ENCODE results near the gene RNF14. TPM values are rescaled to one million over a fixed set of nuclear protein-coding genes. Genes with fewer than 3 reads are reported as not detected.

Gene RNF14
- total and polyA plus RNA-seq, 10 of the 15 experiments (the other 5 are each of a cell fraction or from before 2014, with no cell fraction given), result 13.2 to 41.8 (median 28.3) TPM

- in situ Hi-C loops (cut with MboI), result no loop called here
- Histone ChIP-seq H3K79me2 (ENCODE audit: control insufficient read depth, insufficient read depth, low read length) (no peaks in the 10 kb centered on the region), H3K36me3 (ENCODE audit: control insufficient read depth in 2 of 2, insufficient read depth in 2 of 2, low read length in 1 of 2) (no peaks in the 10 kb centered on the region), H3K4me2 (ENCODE audit: control insufficient read depth, insufficient read depth) (peak overlapping the region; percentile 56), H4K20me1 (ENCODE audit: control insufficient read depth, insufficient read depth) (no peaks in the 10 kb centered on the region), H3K9ac (ENCODE audit: control insufficient read depth, insufficient read depth, low read length) (peak overlapping the region; percentile 57; the same call in 1 of the 2 replicates), H3K4me1 (ENCODE audit: control insufficient read depth, insufficient read depth, low read length) (no peaks in the 10 kb centered on the region; the same call in 1 of the 2 replicates), H3K9me3 (replicated peaks; ENCODE audit: control insufficient read depth, insufficient read depth, low read length) (peaks cover 3% of the 10 kb centered on the region; the same call in 2 of the 3 replicates), H3K4me3 (peak overlapping the region; percentile 58), H2AFZ (ENCODE audit: control insufficient read depth, low read depth, low read length) (peak overlapping the region; percentile 99), H3K27ac (ENCODE audit: control insufficient read depth, insufficient read depth) (no peak overlapping the region), H3K27me3 (replicated peaks in 1 of 2; ENCODE audit: control insufficient read depth in 2 of 2, insufficient read depth in 2 of 2, low read length in 1 of 2) (no peaks in the 10 kb centered on the region; a peak in 1 of 4 replicates)
- intact Hi-C loops (cut with micrococcal nuclease; ENCODE audit: unreplicated experiment), result no loop called here
- DNase-seq (ENCODE audit: low read depth, low spot score), result peak; percentile 30
- RAD21 ChIA-PET (ENCODE audit: unreplicated experiment), result interaction anchor here (1.0 to 2.2 kb wide), 3 partner anchors 9 to 64 kb away, joined by 4 to 6 read pairs (median 5); partner anchors contain the start of gene RNF14
- CTCF ChIA-PET, result interaction anchor here (1.3 to 3.1 kb wide), 4 partner anchors 9 to 123 kb away, joined by 6 to 22 read pairs (median 7); partner anchors contain the start of gene RNF14
- 2% methylated on average over 26 of the region's 26 CpGs for WGBS (ENCODE audit: insufficient coverage, insufficient replicate concordance, low lambda C conversion rate, missing lambda C conversion rate)
- peak; percentile 87 for FAIRE-seq
- POLR2A ChIA-PET, result no interaction called here
- SMC1A ChIA-PET (ENCODE audit: uncharacterized antibody, unreplicated experiment), result interaction anchor here (0.7 to 1.8 kb wide), 6 partner anchors 9 to 119 kb away, joined by 3 to 7 read pairs (median 3); no protein-coding TSS in a partner anchor
- BruUV-seq (replicated peaks), result no TSS peak
- ATAC-seq, result peak; percentile 99
- TF ChIP-seq, protein P1, sequence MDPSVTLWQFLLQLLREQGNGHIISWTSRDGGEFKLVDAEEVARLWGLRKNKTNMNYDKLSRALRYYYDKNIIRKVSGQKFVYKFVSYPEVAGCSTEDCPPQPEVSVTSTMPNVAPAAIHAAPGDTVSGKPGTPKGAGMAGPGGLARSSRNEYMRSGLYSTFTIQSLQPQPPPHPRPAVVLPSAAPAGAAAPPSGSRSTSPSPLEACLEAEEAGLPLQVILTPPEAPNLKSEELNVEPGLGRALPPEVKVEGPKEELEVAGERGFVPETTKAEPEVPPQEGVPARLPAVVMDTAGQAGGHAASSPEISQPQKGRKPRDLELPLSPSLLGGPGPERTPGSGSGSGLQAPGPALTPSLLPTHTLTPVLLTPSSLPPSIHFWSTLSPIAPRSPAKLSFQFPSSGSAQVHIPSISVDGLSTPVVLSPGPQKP (IDR thresholded peaks at IDR 0.05; ENCODE audit: low read depth, low read length), result 0 out of 2 replicates have a peak, but pooled peaks have one; percentile 68
- TF ChIP-seq CBX3 (IDR thresholded peaks at IDR 0.05; ENCODE audit: borderline replicate concordance, low read depth), result no peak
- TF ChIP-seq ZSCAN29 (IDR thresholded peaks at IDR 0.05), result no peak
- no peak for TF ChIP-seq GATAD2B (conservative IDR thresholded peaks at IDR 0.05; ENCODE audit: low read depth)
- no peak for TF ChIP-seq NR2F1 (conservative IDR thresholded peaks at IDR 0.05)
- peak; percentile 55; the same call in 1 of the 2 replicates for TF ChIP-seq PAX5 (IDR thresholded peaks at IDR 0.05; ENCODE audit: borderline replicate concordance, low read depth, low read length)
- TF ChIP-seq TAF1 (IDR thresholded peaks at IDR 0.05; ENCODE audit: borderline replicate concordance, low read depth, low read length), result 0 out of 2 replicates have a peak, but pooled peaks have one; percentile 25
- peak; percentile 45; the same call in 1 of the 2 replicates for TF ChIP-seq POLR2AphosphoS5 (IDR thresholded peaks at IDR 0.05; ENCODE audit: low read length)
- TF ChIP-seq, protein P2, sequence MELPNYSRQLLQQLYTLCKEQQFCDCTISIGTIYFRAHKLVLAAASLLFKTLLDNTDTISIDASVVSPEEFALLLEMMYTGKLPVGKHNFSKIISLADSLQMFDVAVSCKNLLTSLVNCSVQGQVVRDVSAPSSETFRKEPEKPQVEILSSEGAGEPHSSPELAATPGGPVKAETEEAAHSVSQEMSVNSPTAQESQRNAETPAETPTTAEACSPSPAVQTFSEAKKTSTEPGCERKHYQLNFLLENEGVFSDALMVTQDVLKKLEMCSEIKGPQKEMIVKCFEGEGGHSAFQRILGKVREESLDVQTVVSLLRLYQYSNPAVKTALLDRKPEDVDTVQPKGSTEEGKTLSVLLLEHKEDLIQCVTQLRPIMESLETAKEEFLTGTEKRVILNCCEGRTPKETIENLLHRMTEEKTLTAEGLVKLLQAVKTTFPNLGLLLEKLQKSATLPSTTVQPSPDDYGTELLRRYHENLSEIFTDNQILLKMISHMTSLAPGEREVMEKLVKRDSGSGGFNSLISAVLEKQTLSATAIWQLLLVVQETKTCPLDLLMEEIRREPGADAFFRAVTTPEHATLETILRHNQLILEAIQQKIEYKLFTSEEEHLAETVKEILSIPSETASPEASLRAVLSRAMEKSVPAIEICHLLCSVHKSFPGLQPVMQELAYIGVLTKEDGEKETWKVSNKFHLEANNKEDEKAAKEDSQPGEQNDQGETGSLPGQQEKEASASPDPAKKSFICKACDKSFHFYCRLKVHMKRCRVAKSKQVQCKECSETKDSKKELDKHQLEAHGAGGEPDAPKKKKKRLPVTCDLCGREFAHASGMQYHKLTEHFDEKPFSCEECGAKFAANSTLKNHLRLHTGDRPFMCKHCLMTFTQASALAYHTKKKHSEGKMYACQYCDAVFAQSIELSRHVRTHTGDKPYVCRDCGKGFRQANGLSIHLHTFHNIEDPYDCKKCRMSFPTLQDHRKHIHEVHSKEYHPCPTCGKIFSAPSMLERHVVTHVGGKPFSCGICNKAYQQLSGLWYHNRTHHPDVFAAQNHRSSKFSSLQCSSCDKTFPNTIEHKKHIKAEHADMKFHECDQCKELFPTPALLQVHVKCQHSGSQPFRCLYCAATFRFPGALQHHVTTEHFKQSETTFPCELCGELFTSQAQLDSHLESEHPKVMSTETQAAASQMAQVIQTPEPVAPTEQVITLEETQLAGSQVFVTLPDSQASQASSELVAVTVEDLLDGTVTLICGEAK (IDR thresholded peaks at IDR 0.05; ENCODE audit: borderline replicate concordance), result peak; percentile 76; the same call in 1 of the 2 replicates
- TF ChIP-seq NFYB (IDR thresholded peaks at IDR 0.05; ENCODE audit: insufficient read depth, low read depth, low read length), result peak; percentile 44; the same call in 1 of the 2 replicates
- no peak for TF ChIP-seq SREBF2 (IDR thresholded peaks at IDR 0.05; ENCODE audit: low read length)
- TF ChIP-seq GABPA (IDR thresholded peaks at IDR 0.05; ENCODE audit: low read depth), result peak; percentile 82
- peak; percentile 75 for TF ChIP-seq ZNF384 (IDR thresholded peaks at IDR 0.05; ENCODE audit: borderline replicate concordance, low read depth, low read length)
Observed at GRCh38 chr5:142024771-142025304, 55.9 kb downstream of the RNF14 start.
